ENCODE results near the gene LFNG.

GRCh38 chr7:2504889-2505375, 14.6 kb upstream of the LFNG start:
- TF ChIP-seq CTCF (IDR thresholded peaks at IDR 0.05) (no peak), POLR2A (IDR thresholded peaks at IDR 0.05) (no peak), EP300 (IDR thresholded peaks at IDR 0.05; ENCODE audit: low read depth) (no peak)
